Measurements from ENCODE around the gene VAMP1. TPM values are rescaled to one million over a fixed set of nuclear protein-coding genes. Genes with fewer than 3 reads are reported as not detected.
"Not testable (repeated sequence)": the region's sequence is repeated elsewhere in the genome, so short reads cannot be mapped to it uniquely, and the experiment has no call there.

Gene VAMP1
- polyA plus RNA-seq, 2 donors: 4.3 to 6.6 TPM

- Histone ChIP-seq H3K27me3 (ENCODE audit: control insufficient read depth in 1 of 2, insufficient read depth in 2 of 2, low read length in 2 of 2) (no peaks in the 10 kb centered on the region), H3K9me3 (ENCODE audit: control insufficient read depth in 2 of 2, insufficient read depth in 1 of 2, low read depth in 1 of 2, low read length in 1 of 2) (no peaks in the 10 kb centered on the region), H3K27ac (ENCODE audit: low read depth in 2 of 2, low read length in 1 of 2) (peak overlapping the region; percentile 83 to 96), H3K36me3 (ENCODE audit: control insufficient read depth in 2 of 2, insufficient read depth in 2 of 2, low read length in 1 of 2) (no peaks in the 10 kb centered on the region), H3K4me3 (ENCODE audit: low read depth in 1 of 2, low read length in 2 of 2) (peak overlapping the region in 1 of 2 donors; percentile 13), H3K4me1 (ENCODE audit: control insufficient read depth in 2 of 2, insufficient read depth in 2 of 2, low read length in 1 of 2) (peaks cover 3 to 5% of the 10 kb centered on the region in 2 donors)
- WGBS, 2 donors: 20 to 29% methylated on average over 19 of the region's 19 CpGs
These were observed 40.1 kb downstream of the VAMP1 start for GRCh38 chr12:6430124-6430989.

- peaks cover 3 to 8% of the 10 kb centered on the region in 2 donors for H3K4me1 ChIP-seq (ENCODE audit: control insufficient read depth in 2 of 2, insufficient read depth in 2 of 2, low read length in 1 of 2)
- 86 to 88% methylated on average over 3 of the region's 3 CpGs for WGBS, 2 donors
- H3K9me3 ChIP-seq (ENCODE audit: control insufficient read depth in 2 of 2, insufficient read depth in 1 of 2, low read depth in 1 of 2, low read length in 1 of 2): no peaks in the 10 kb centered on the region
These were observed 42.2 kb downstream of the VAMP1 start for GRCh38 chr12:6428326-6428725.

GRCh38 chr12:6427796-6428195, 42.7 kb downstream of the VAMP1 start:
- not testable (repeated sequence) for H3K36me3 ChIP-seq (ENCODE audit: control insufficient read depth in 2 of 2, insufficient read depth in 2 of 2, low read length in 1 of 2); H3K4me3 ChIP-seq (ENCODE audit: low read depth in 1 of 2, low read length in 2 of 2); H3K4me1 ChIP-seq (ENCODE audit: control insufficient read depth in 2 of 2, insufficient read depth in 2 of 2, low read length in 1 of 2); H3K9me3 ChIP-seq (ENCODE audit: control insufficient read depth in 2 of 2, insufficient read depth in 1 of 2, low read depth in 1 of 2, low read length in 1 of 2); H3K27ac ChIP-seq (ENCODE audit: low read depth in 2 of 2, low read length in 1 of 2); H3K27me3 ChIP-seq (ENCODE audit: control insufficient read depth in 1 of 2, insufficient read depth in 2 of 2, low read length in 2 of 2)
- 90 to 93% methylated on average over 10 of the region's 10 CpGs for WGBS, 2 donors

More at GRCh38 chr12:6428326-6428725, 42.2 kb downstream of the VAMP1 start:
- Histone ChIP-seq H3K36me3 (ENCODE audit: control insufficient read depth in 2 of 2, insufficient read depth in 2 of 2, low read length in 1 of 2) (no peaks in the 10 kb centered on the region), H3K27ac (ENCODE audit: low read depth in 2 of 2, low read length in 1 of 2) (no peak overlapping the region), H3K27me3 (ENCODE audit: control insufficient read depth in 1 of 2, insufficient read depth in 2 of 2, low read length in 2 of 2) (no peaks in the 10 kb centered on the region), H3K4me3 (ENCODE audit: low read depth in 1 of 2, low read length in 2 of 2) (no peak overlapping the region)

GRCh38 chr12:6426882-6427671, 43.4 kb downstream of the VAMP1 start:
- Histone ChIP-seq H3K27ac (ENCODE audit: low read depth in 2 of 2, low read length in 1 of 2) (no peak overlapping the region), H3K36me3 (ENCODE audit: control insufficient read depth in 2 of 2, insufficient read depth in 2 of 2, low read length in 1 of 2) (no peaks in the 10 kb centered on the region), H3K4me3 (ENCODE audit: low read depth in 1 of 2, low read length in 2 of 2) (no peak overlapping the region), H3K4me1 (ENCODE audit: control insufficient read depth in 2 of 2, insufficient read depth in 2 of 2, low read length in 1 of 2) (peaks cover 3 to 8% of the 10 kb centered on the region in 2 donors), H3K9me3 (ENCODE audit: control insufficient read depth in 2 of 2, insufficient read depth in 1 of 2, low read depth in 1 of 2, low read length in 1 of 2) (no peaks in the 10 kb centered on the region), H3K27me3 (ENCODE audit: control insufficient read depth in 1 of 2, insufficient read depth in 2 of 2, low read length in 2 of 2) (no peaks in the 10 kb centered on the region)
- 63 to 70% methylated on average over 14 of the region's 14 CpGs for WGBS, 2 donors

- H3K4me3 ChIP-seq (ENCODE audit: low read depth in 1 of 2, low read length in 2 of 2): no peak overlapping the region
- H3K4me1 ChIP-seq (ENCODE audit: control insufficient read depth in 2 of 2, insufficient read depth in 2 of 2, low read length in 1 of 2): peaks cover 3 to 8% of the 10 kb centered on the region in 2 donors
- no peaks in the 10 kb centered on the region for H3K27me3 ChIP-seq (ENCODE audit: control insufficient read depth in 1 of 2, insufficient read depth in 2 of 2, low read length in 2 of 2)
- no peaks in the 10 kb centered on the region for H3K36me3 ChIP-seq (ENCODE audit: control insufficient read depth in 2 of 2, insufficient read depth in 2 of 2, low read length in 1 of 2)
- WGBS, 2 donors: 80 to 82% methylated on average over 23 of the region's 23 CpGs
- H3K27ac ChIP-seq (ENCODE audit: low read depth in 2 of 2, low read length in 1 of 2): no peak overlapping the region
- no peaks in the 10 kb centered on the region for H3K9me3 ChIP-seq (ENCODE audit: control insufficient read depth in 2 of 2, insufficient read depth in 1 of 2, low read depth in 1 of 2, low read length in 1 of 2)
These were observed 44.6 kb downstream of the VAMP1 start for GRCh38 chr12:6425590-6426531.

GRCh38 chr12:6424866-6425265, 45.6 kb downstream of the VAMP1 start:
- no peak overlapping the region for H3K4me3 ChIP-seq (ENCODE audit: low read depth in 1 of 2, low read length in 2 of 2)
- H3K36me3 ChIP-seq (ENCODE audit: control insufficient read depth in 2 of 2, insufficient read depth in 2 of 2, low read length in 1 of 2): no peaks in the 10 kb centered on the region
- peaks cover 0 to 3% of the 10 kb centered on the region in 2 donors for H3K4me1 ChIP-seq (ENCODE audit: control insufficient read depth in 2 of 2, insufficient read depth in 2 of 2, low read length in 1 of 2)
- 82 to 87% methylated on average over 8 of the region's 8 CpGs for WGBS, 2 donors
- no peak overlapping the region for H3K27ac ChIP-seq (ENCODE audit: low read depth in 2 of 2, low read length in 1 of 2)
- H3K27me3 ChIP-seq (ENCODE audit: control insufficient read depth in 1 of 2, insufficient read depth in 2 of 2, low read length in 2 of 2): no peaks in the 10 kb centered on the region
- H3K9me3 ChIP-seq (ENCODE audit: control insufficient read depth in 2 of 2, insufficient read depth in 1 of 2, low read depth in 1 of 2, low read length in 1 of 2): no peaks in the 10 kb centered on the region

- WGBS, 2 donors: 41 to 44% methylated on average over 6 of the region's 6 CpGs
- Histone ChIP-seq H3K4me3 (ENCODE audit: low read depth in 1 of 2, low read length in 2 of 2) (no peak overlapping the region), H3K36me3 (ENCODE audit: control insufficient read depth in 2 of 2, insufficient read depth in 2 of 2, low read length in 1 of 2) (no peaks in the 10 kb centered on the region), H3K4me1 (ENCODE audit: control insufficient read depth in 2 of 2, insufficient read depth in 2 of 2, low read length in 1 of 2) (peaks cover 0 to 3% of the 10 kb centered on the region in 2 donors), H3K27me3 (ENCODE audit: control insufficient read depth in 1 of 2, insufficient read depth in 2 of 2, low read length in 2 of 2) (no peaks in the 10 kb centered on the region), H3K9me3 (ENCODE audit: control insufficient read depth in 2 of 2, insufficient read depth in 1 of 2, low read depth in 1 of 2, low read length in 1 of 2) (no peaks in the 10 kb centered on the region), H3K27ac (ENCODE audit: low read depth in 2 of 2, low read length in 1 of 2) (no peak overlapping the region)
These were observed 46.5 kb downstream of the VAMP1 start for GRCh38 chr12:6424008-6424347.

- WGBS, 2 donors: 2 to 4% methylated on average over 9 of the region's 9 CpGs
- no peak overlapping the region for H3K27ac ChIP-seq (ENCODE audit: low read depth in 2 of 2, low read length in 1 of 2)
- H3K36me3 ChIP-seq (ENCODE audit: control insufficient read depth in 2 of 2, insufficient read depth in 2 of 2, low read length in 1 of 2): no peaks in the 10 kb centered on the region
- no peaks in the 10 kb centered on the region for H3K27me3 ChIP-seq (ENCODE audit: control insufficient read depth in 1 of 2, insufficient read depth in 2 of 2, low read length in 2 of 2)
- H3K4me1 ChIP-seq (ENCODE audit: control insufficient read depth in 2 of 2, insufficient read depth in 2 of 2, low read length in 1 of 2): peaks cover 0 to 3% of the 10 kb centered on the region in 2 donors
- H3K9me3 ChIP-seq (ENCODE audit: control insufficient read depth in 2 of 2, insufficient read depth in 1 of 2, low read depth in 1 of 2, low read length in 1 of 2): no peaks in the 10 kb centered on the region
- no peak overlapping the region for H3K4me3 ChIP-seq (ENCODE audit: low read depth in 1 of 2, low read length in 2 of 2)
These were observed 47.0 kb downstream of the VAMP1 start for GRCh38 chr12:6423267-6424007.

Data from esophagus (tissue), 2 donors.